HEK293 (cell line): ENCODE results near the gene CDC42BPA.

ENCODE experiments used
- CTCF ChIA-PET: fragments of 350-600 bp; formaldehyde crosslinking; extraction: SDS; loops from one replicate; lab custom pipeline; 2021; ENCODE audit warnings: antibody characterized with exemption; lab: Yijun Ruan, JAX
- POLR2A ChIA-PET: fragments of 300-600 bp; formaldehyde crosslinking; extraction: SDS; loops from one replicate; lab custom pipeline; 2020; ENCODE audit warnings: antibody characterized with exemption, inconsistent platforms; lab: Yijun Ruan, JAX
- H3K27ac ChIP-seq: fragments of 200-500 bp; sonication (Bioruptor generic); 2 replicates; pipeline ENCODE4 v1.5.1; 2014; ENCODE audit warnings: low read depth, low read length, control low read depth, inconsistent platforms; ENCODE audit errors: extremely low read depth
- H3K36me3 ChIP-seq, 2 experiments: fragments of 200-500 bp in 1 of 2; sonication (Bioruptor generic) in 1 of 2; 1 replicate in 1 of 2; 2 replicates in 1 of 2; pipeline ENCODE4 v1.5.1; 2014 to 2017; ENCODE audit warnings: inconsistent platforms in 2 of 2, low read length in 2 of 2; ENCODE audit not compliant: control insufficient read depth in 2 of 2, insufficient read depth in 1 of 2
- H3K4me1 ChIP-seq: fragments of 200-500 bp; sonication (Bioruptor generic); 2 replicates; pipeline ENCODE4 v1.5.1; 2014; ENCODE audit warnings: mild to moderate bottlenecking, low read length, inconsistent platforms; ENCODE audit not compliant: control insufficient read depth, insufficient read depth
- H3K4me3 ChIP-seq: 2 replicates; pipeline ENCODE4 v1.5.1; 2011; ENCODE audit warnings: low read depth, mild to moderate bottlenecking, control low read depth, low read length, moderate library complexity
- H3K9me3 ChIP-seq: fragments of 200-500 bp; sonication (Bioruptor generic); 2 replicates; pipeline ENCODE4 v1.5.1; 2014; ENCODE audit warnings: low read depth, low read length, inconsistent platforms; ENCODE audit not compliant: control insufficient read depth, insufficient read depth
- CTCF ChIP-seq: fragments of 450-650 bp; formaldehyde crosslinking; IDR thresholded peaks from 2 replicates; pipeline ENCODE4 v1.5.1; 2016; ENCODE audit warnings: missing biosample characterization, missing genetic modification characterization
- PATZ1 ChIP-seq: fragments of 450-650 bp; formaldehyde crosslinking; IDR thresholded peaks from 2 replicates; pipeline ENCODE4 v1.5.1; 2016; ENCODE audit warnings: missing biosample characterization, missing genetic modification characterization
- ZNF148 ChIP-seq: fragments of 450-650 bp; formaldehyde crosslinking; IDR thresholded peaks from 2 replicates; pipeline ENCODE4 v1.5.0; 2017; ENCODE audit warnings: missing biosample characterization, missing genetic modification characterization, borderline replicate concordance
- ZNF341 ChIP-seq: fragments of 450-650 bp; formaldehyde crosslinking; IDR thresholded peaks from 2 replicates; pipeline ENCODE4; 2016; ENCODE audit warnings: low read depth, missing biosample characterization, missing genetic modification characterization
- ZNF362 ChIP-seq: fragments of 450-650 bp; formaldehyde crosslinking; IDR thresholded peaks from 2 replicates; pipeline ENCODE4 v1.5.1; 2016; ENCODE audit warnings: missing biosample characterization, missing genetic modification characterization
- ZNF433 ChIP-seq: fragments of 450-650 bp; formaldehyde crosslinking; IDR thresholded peaks from 2 replicates; pipeline ENCODE4 v1.5.1; 2016; ENCODE audit warnings: missing biosample characterization, missing genetic modification characterization, low read depth
- ZNF600 ChIP-seq: fragments of 450-650 bp; formaldehyde crosslinking; IDR thresholded peaks from 2 replicates; pipeline ENCODE4 v1.5.1; 2016; ENCODE audit warnings: missing biosample characterization, missing genetic modification characterization
- ZNF654 ChIP-seq: fragments of 450-650 bp; formaldehyde crosslinking; IDR thresholded peaks from 2 replicates; pipeline ENCODE4 v1.5.1; 2016; ENCODE audit warnings: low read depth, missing biosample characterization, missing genetic modification characterization
- ZNF704 ChIP-seq: fragments of 450-650 bp; formaldehyde crosslinking; IDR thresholded peaks from 2 replicates; pipeline ENCODE4 v1.5.1; 2016; ENCODE audit warnings: missing biosample characterization, missing genetic modification characterization
- ZNF707 ChIP-seq: fragments of 450-650 bp; formaldehyde crosslinking; IDR thresholded peaks from 2 replicates; pipeline ENCODE4 v1.5.1; 2016; ENCODE audit warnings: missing biosample characterization, missing genetic modification characterization

Gene CDC42BPA

GRCh38 chr1:226976276-226976977 lies 341.9 kb downstream of the CDC42BPA start (continued):
- no peak for TF ChIP-seq ZNF362 (tag by site-specific recombination)
- TF ChIP-seq ZNF341: no peak
- no peak for TF ChIP-seq ZNF707
- no peak for TF ChIP-seq CTCF
- no peak for TF ChIP-seq ZNF433 (tag by site-specific recombination)
- TF ChIP-seq PATZ1 (tag by site-specific recombination): no peak
- TF ChIP-seq ZNF654 (tag by site-specific recombination): no peak

- H3K4me3 ChIP-seq: no peak overlapping the region
- TF ChIP-seq ZNF148 (tag by site-specific recombination) (no peak), ZNF704 (tag by site-specific recombination) (no peak), ZNF600 (0 out of 2 replicates have a peak, but pooled peaks have one; percentile 16)
- H3K9me3 ChIP-seq: no peaks in the 10 kb centered on the region
- POLR2A ChIA-PET: interaction anchor here (0.6 kb wide), 1 partner anchor 36 kb away, joined by 7 read pairs; no protein-coding TSS in a partner anchor
- H3K36me3 ChIP-seq: peaks cover 16 to 22% of the 10 kb centered on the region in 2 experiments; a peak in 2 of 3 replicates
- CTCF ChIA-PET: interaction anchor here (0.8 to 1.0 kb wide), 2 partner anchors 166 to 367 kb away, joined by 3 read pairs; no protein-coding TSS in a partner anchor
- H3K4me1 ChIP-seq: no peaks in the 10 kb centered on the region
- H3K27ac ChIP-seq: no peak overlapping the region
Measured at GRCh38 chr1:226975259-226976250, 342.7 kb downstream of the CDC42BPA start.
